Measurements from ENCODE around the gene HYI.

- TF ChIP-seq POLR2A (IDR thresholded peaks at IDR 0.05) (no peak), CTCF (IDR thresholded peaks at IDR 0.05) (no peak), EP300 (IDR thresholded peaks at IDR 0.05) (no peak), POLR2AphosphoS5 (IDR thresholded peaks at IDR 0.05) (no peak)
Measured at GRCh38 chr1:43492826-43493225, 39.1 kb upstream of the HYI start.
